COR-L47 (cell line): ENCODE results near the gene CAMSAP3.

Experiments
- DNase-seq: peaks from one replicate; lab custom pipeline; 2025; lab: John Stamatoyannopoulos, UW

The CAMSAP3 gene

GRCh38 chr19:7648265-7649014, 52.8 kb downstream of the CAMSAP3 start:
- DNase-seq, result no peak

GRCh38 chr19:7650148-7650547, 54.5 kb downstream of the CAMSAP3 start:
- DNase-seq, result no peak

- peak; percentile 55 for DNase-seq
Observed at GRCh38 chr19:7652061-7652641, 56.5 kb downstream of the CAMSAP3 start.

- no peak for DNase-seq
Observed at GRCh38 chr19:7654401-7654800, 58.7 kb downstream of the CAMSAP3 start.

- no peak for DNase-seq
Observed at GRCh38 chr19:7655581-7655980, 59.9 kb downstream of the CAMSAP3 start.

GRCh38 chr19:7657131-7657751, 61.6 kb downstream of the CAMSAP3 start:
- no peak for DNase-seq

GRCh38 chr19:7658219-7658686, 62.6 kb downstream of the CAMSAP3 start:
- DNase-seq, result no peak

GRCh38 chr19:7661744-7662538, 66.3 kb downstream of the CAMSAP3 start:
- no peak for DNase-seq

- no peak for DNase-seq
Observed at GRCh38 chr19:7662657-7663056, 67.0 kb downstream of the CAMSAP3 start.

GRCh38 chr19:7663706-7664105, 68.0 kb downstream of the CAMSAP3 start:
- DNase-seq, result no peak

GRCh38 chr19:7665076-7665475, 69.4 kb downstream of the CAMSAP3 start:
- no peak for DNase-seq
